Fibroblast of skin of right quadriceps (primary cell): ENCODE data around the gene ERCC5.

Experiments
- DNase-seq: peaks from one replicate; pipeline ENCODE4 v3.0.0-alpha.2; 2013

The ERCC5 gene

GRCh38 chr13:102846261-102847015 is 606 bp downstream of the ERCC5 start:
- DNase-seq, result peak; percentile 25

- peak; percentile 29 for DNase-seq
Observed at GRCh38 chr13:102847272-102848234, 1.7 kb downstream of the ERCC5 start.

- DNase-seq, result no peak
Observed at GRCh38 chr13:102848956-102849355, 3.1 kb downstream of the ERCC5 start.

GRCh38 chr13:102852556-102852955 is 6.7 kb downstream of the ERCC5 start:
- no peak for DNase-seq

GRCh38 chr13:102854675-102855074 is 8.8 kb downstream of the ERCC5 start:
- DNase-seq, result no peak

- no peak for DNase-seq
Observed at GRCh38 chr13:102856557-102856956, 10.7 kb downstream of the ERCC5 start.

- no peak for DNase-seq
Observed at GRCh38 chr13:102862624-102863210, 16.9 kb downstream of the ERCC5 start.

- DNase-seq, result no peak
Observed at GRCh38 chr13:102863590-102863989, 17.8 kb downstream of the ERCC5 start.

- no peak for DNase-seq
Observed at GRCh38 chr13:102868366-102868936, 22.6 kb downstream of the ERCC5 start.

GRCh38 chr13:102869948-102870676 is 24.3 kb downstream of the ERCC5 start:
- no peak for DNase-seq

GRCh38 chr13:102870677-102871415 is 25.0 kb downstream of the ERCC5 start:
- peak; percentile 54 for DNase-seq

GRCh38 chr13:102872131-102872530 is 26.3 kb downstream of the ERCC5 start:
- DNase-seq, result no peak

- no peak for DNase-seq
Observed at GRCh38 chr13:102872531-102872930, 26.7 kb downstream of the ERCC5 start.

GRCh38 chr13:102873653-102874052 is 27.8 kb downstream of the ERCC5 start:
- no peak for DNase-seq

GRCh38 chr13:102875256-102875655 is 29.4 kb downstream of the ERCC5 start:
- DNase-seq, result no peak

GRCh38 chr13:102877303-102877702 is 31.5 kb downstream of the ERCC5 start:
- DNase-seq, result peak; percentile 17

GRCh38 chr13:102878481-102878880 is 32.6 kb downstream of the ERCC5 start:
- peak; percentile 68 for DNase-seq

GRCh38 chr13:102879793-102880499 is 34.1 kb downstream of the ERCC5 start:
- no peak for DNase-seq

- DNase-seq, result no peak
Observed at GRCh38 chr13:102881819-102882686, 36.2 kb downstream of the ERCC5 start.

GRCh38 chr13:102892503-102892902 is 46.7 kb downstream of the ERCC5 start:
- no peak for DNase-seq
